GM18909 (cell line): Measurements from ENCODE around the gene UBAC1.
"Not testable (repeated sequence)": the region's sequence is repeated elsewhere in the genome, so short reads cannot be mapped to it uniquely, and the experiment has no call there.

Experiments used
- ATAC-seq: cut with Tn5 transposase; IDR thresholded peaks from one replicate; pipeline ENCODE4 v1.9.1; 2021; ENCODE audit warnings: mild to moderate bottlenecking; ENCODE audit not compliant: unreplicated experiment, poor library complexity

UBAC1 gene

DNA sequence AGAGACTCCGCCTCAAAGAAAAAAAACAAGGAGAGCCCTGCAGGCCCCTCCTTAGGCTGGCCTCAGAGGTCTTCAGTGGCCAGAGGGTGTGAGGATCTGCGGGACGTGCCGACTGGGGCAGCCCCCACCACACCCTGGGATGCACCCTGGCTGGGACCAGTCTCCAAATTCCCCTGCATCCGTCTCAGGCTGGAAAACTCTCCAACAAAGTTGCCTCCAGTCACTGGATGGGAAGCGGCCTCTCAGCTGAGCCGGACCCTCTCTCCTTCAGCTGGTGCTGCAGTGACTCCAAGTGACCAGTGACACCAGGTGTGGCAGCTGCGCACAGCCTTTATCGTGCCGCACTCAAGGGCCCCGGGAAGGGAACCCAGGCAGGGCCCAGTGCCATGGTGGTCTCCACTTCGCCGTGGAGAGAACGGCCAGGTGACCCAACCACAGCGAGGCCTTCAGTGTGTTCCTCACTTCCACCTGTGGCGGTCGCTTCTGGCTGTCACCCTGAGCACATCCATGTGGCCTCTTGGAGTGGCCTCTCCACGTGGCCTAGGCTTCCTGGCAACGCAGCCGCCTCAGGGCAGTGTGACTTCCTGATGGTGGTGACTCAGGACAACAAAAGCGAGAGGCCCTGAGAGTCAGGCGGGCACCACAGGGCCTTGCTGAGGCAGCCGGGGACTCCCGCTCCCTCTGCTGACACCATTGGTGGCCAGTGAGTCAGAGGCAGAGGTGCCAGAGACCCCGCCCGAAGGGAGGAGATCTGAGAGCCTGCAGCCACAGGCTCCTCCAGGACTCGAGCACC lies 34.6 kb downstream of the UBAC1 start:
- ATAC-seq, result no peak

DNA sequence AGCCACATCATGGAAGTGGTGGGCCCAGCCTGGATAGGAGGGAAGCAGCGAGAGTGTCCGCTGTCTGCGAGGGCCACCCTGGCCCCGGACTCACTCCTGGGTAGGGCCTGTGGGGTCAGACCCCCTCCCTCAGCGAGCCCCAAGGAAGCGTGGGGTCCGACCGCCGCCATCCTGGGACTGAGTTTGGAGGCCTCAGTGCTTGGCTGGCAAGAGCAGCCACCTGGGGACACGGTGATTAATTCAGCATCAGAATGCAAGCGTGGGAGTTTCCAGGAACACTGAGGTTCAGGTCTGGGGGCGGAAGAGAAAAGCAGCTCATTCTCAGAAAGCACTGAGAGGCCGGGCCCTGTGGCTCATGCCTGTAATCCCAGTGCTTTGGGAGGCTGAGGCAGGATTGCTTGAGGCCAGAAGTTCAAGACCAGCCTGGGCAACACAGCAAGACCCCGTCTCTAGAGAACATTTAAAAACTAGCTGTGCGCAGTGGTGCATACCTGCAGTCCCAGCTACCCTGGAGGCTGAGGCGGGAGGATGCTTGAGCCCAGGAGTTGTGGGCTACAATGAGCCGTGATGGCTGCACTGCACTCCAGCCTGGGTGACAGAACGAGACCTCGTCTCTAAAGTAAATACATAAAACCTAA lies 35.6 kb downstream of the UBAC1 start:
- no peak for ATAC-seq

GRCh38 chr9:135924628-135925338 lies 36.4 kb downstream of the UBAC1 start:
- ATAC-seq, result no peak

DNA sequence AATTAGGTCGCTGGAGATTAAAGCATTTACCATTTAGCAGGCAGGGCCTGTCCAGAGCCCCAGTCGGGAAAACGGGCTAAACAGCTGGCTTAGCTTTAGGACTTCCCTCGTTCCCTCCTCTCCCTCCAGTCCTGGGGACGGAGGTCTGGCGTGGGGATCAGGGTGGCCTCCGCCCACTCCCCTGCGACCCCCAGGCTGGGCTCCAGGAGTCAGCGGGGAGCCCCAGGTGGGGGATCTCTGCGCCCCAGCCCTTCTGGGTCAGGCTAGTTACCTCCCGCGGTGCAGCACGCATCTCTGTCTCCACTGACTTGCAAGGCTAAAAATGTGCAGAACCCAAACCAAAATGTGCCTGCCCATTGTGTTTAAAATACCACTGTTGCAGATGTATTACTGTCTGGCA lies 37.7 kb downstream of the UBAC1 start:
- ATAC-seq, result no peak

- no peak for ATAC-seq
These were observed 39.3 kb downstream of the UBAC1 start for GRCh38 chr9:135921749-135922310.

- no peak for ATAC-seq
These were observed 40.1 kb downstream of the UBAC1 start for GRCh38 chr9:135920973-135921585.

DNA sequence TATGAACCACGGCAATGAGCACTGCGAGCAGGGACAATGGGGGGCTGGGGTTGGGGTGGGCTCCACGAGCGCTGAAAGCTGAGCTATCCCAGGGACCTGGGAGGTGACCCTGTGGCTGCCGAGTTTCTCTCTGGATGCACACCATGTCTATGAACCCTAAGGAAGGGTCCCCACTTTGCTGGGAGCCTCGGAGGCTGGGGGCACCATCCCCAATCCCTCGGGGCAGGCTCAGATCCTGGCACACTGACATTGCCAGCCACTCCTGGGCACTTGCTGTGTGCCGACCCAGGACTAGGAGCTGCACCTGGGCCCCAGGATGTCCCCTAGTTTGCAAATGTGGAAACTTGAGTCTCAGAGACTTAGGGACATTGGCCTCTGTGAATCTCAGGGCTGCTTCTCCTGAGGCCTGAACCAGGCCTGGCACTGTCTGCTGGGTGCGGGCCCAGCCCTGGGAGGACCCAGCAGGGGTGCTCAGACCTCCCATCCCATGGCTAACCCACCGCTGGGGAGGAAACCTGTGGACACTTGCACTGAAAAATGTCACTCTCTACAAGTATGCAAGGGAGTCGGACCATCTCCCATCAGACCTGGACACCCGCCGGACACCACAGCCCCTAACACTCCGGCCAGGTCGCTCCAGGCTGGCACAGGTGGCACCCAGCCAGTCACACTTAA lies 40.8 kb downstream of the UBAC1 start:
- no peak for ATAC-seq

DNA sequence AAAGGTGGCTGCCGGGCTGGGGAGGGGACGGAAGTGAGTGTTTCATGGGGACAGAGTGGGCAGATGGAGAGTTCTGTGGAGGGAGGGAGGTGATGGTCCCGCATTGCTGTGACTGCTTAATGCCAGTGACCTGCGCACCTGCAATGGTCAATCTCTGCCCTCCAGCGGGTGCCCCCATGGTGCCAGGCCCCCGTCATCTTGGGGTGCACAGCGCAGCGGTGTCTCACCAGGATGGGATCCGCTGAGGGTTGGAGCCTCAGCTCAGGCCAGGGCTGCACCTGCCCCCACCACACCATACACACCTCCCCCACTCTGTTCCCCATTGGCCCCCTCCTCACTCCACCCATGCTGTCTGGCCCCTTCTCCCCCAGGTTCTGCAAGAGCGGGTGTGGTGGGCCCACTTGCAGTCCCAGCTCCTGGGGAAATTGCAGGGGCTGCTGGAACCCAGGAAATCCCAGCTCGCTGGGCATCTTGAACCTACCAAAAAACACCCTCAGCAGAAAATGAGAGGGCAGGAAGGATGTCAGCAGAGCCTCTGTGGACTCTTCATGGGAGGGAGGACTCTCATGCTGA lies 41.8 kb downstream of the UBAC1 start:
- ATAC-seq, result no peak

DNA sequence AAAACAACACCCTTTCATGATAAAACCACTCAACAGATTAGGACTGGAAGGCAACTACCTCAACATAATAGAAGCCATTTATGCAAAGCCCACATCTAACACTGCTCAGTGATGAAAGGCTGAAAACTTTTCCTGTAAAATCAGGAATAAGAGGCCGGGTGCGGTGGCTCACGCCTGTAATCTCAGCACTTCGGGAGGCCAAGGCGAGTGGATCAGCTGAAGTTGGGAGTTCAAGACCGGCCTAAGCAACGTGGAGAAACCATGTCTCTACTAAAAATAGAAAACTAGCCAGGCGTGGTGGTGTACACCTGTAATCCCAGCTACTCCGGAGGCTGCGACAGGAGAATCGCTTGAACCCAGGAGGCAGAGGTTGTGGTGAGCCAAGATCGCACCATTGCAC lies 44.9 kb downstream of the UBAC1 start:
- not testable (repeated sequence) for ATAC-seq

- no peak for ATAC-seq
These were observed 46.3 kb downstream of the UBAC1 start for GRCh38 chr9:135914921-135915320.

DNA sequence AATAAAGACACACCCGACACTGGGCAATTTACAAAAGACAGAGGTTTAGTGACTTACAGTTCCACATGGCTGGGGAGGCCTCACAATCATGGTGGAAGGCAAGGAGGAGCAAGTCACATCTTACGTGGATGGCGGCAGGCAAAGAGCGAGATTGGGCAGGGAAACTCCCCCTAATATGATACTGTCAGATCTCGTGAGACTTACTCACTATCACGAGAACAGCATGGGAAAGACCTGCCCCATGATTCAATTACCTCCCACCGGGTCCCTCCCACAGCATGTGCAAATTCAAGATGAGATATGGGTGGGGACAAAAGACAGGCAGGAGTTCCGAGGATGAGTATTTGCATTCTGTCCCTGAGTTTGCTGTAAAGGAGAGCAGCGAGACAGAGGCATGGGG lies 49.9 kb downstream of the UBAC1 start:
- not testable (repeated sequence) for ATAC-seq

DNA sequence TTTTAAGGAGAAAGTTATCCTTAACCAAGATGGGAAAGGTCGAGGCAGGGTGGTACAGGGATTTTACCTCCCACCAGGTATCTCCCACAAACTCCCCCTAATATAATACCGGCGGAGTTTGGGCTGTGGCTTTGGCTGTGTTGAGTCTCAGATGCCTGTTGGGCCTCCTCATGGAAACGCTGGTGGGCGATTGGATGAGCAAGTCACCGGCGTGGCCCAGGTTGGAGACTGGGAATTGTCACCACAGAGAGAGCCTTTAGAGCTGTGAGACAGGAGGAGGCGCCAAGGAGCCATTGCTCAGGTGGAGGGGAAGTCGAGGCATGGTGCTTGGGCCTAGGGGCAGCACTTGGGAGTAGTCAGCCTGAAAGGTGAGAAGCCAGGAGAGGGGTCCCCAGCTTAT lies 50.4 kb downstream of the UBAC1 start:
- ATAC-seq, result no peak

DNA sequence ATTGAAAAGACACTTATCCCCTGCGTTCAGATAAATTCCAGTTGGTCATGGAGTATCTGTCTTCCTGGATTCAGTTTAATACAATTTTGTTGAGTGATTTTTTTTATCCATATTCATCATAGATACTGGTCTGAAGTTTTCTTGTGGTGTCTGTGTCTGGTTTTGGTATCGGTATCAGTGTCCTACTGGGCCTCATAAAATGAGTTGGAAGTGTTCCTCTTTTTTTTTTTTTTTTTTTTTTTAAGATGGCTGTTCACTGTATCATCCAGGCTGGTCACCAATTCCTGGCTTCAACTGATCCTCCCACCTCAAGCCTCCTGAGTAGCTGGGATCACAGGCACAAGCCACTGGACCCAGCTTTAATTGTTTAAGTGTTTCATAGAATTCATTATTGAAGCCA lies 51.0 kb downstream of the UBAC1 start:
- ATAC-seq, result no peak

DNA sequence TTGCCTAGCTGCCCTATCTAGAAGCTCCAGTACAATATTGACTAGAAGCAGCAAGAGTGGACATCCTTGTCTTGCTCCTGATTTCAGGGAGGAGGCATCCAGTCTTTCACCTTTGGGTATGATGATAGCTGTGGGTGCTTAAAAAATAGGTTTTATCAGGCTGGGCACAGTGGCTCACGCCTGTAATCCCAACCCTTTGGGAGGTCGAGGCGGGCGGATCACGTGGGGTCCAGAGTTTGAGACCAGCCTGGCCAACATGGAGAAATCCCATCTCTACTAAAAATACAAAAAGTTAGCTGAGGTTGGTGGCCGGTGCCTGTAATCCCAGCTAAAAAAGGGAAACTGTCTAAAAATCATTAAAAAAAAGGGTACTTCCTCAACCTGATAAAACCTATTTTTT lies 51.8 kb downstream of the UBAC1 start:
- no peak for ATAC-seq

DNA sequence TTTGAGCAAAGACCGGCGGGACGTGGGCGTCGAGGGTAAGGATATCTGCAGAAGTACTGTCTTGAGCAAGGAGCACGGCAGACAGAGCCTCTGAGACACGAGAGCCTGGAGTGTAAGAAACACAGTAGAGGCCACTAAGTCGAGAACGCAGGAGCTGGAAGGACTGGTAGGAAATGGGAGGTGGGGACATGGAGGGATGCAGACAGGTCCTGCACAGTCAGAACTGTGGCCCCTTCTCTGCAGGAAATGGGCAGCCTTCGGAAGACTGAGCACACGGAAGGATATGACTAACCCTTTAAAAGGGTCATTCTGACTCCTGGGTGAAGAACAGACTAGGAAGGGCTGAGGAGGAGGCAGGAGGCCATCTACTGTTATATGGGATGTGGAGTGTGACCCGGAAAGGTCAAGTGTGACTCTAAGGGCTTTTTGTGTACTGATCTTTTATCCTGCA lies 52.4 kb downstream of the UBAC1 start:
- ATAC-seq, result no peak

GRCh38 chr9:135908093-135908753 lies 53.0 kb downstream of the UBAC1 start:
- no peak for ATAC-seq

- peak; percentile 79 for ATAC-seq
These were observed 53.6 kb downstream of the UBAC1 start, which contains the start of gene CAMSAP1 for GRCh38 chr9:135907431-135908092. Gene CAMSAP1 (minus strand): TSS chr9:135907546. CDS start chr9:135907159, 387 bp downstream.

- peak; percentile 30 for ATAC-seq
These were observed 54.2 kb downstream of the UBAC1 start for GRCh38 chr9:135907006-135907430.
